Measurements from ENCODE around the gene EPHB4.

EPHB4 gene

DNA sequence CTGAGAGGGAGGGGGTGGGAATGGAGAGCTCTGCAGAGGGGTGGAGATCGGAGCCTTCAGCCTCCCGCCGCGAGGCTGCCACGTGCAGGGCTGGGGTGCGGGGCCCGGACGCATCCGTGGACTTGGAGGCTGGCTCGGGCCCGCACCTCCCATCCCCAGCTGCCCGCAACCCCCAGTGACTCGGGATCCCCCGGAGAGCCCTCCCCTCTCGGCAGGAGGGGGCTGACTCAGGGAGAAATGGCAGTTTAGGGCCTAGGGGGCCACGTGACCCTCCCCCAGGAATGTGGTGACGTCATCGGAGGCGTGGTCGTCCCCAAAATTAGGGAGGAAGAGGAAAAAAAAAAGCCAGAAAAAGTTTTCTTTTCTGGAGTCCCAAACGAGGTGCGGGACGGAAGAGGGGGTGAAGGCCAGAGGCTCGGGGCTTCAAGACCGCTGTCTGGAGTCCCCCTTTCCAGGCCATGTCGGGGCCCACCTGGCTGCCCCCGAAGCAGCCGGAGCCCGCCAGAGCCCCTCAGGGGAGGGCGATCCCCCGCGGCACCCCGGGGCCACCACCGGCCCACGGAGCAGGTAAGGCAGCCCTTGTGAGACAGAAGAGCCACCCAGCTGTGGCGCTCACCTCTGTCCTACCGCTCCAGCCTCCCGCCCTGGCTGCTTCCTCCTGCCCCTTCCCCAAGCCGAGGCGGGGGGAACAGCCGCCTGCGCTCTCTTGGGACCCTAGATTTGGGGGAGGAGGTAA, 39.9 kb upstream of the EPHB4 start, which contains the start of gene TRIP6:
Gene TRIP6, plus strand, starts transcription at position 348 of the 736 bp plus-strand sequence. Its CDS starts 111 bp downstream, at position 459.
- Histone ChIP-seq H3K9me3 (ENCODE audit: control insufficient read depth, insufficient read depth, low read depth, low read length) (no peaks in the 10 kb centered on the region), H3K4me1 (ENCODE audit: control insufficient read depth, insufficient read depth, low read length) (no peaks in the 10 kb centered on the region; the same call in 1 of the 2 replicates), H3K36me3 (ENCODE audit: control insufficient read depth in 2 of 2, insufficient read depth in 1 of 2, low read length in 2 of 2) (peaks cover 14 to 21% of the 10 kb centered on the region in 2 experiments; a peak in 2 of 3 replicates), H3K27ac (ENCODE audit: extremely low read depth, low read depth, low read length) (peak within 1 kb of the TSS; percentile 86; the same call in 1 of the 2 replicates), H3K4me3 (ENCODE audit: low read depth, low read length) (peak within 1 kb of the TSS; percentile 64)
- ChIA-PET CTCF (interaction anchor here (0.6 to 1.0 kb wide), 3 partner anchors 9 to 142 kb away, joined by 3 to 4 read pairs (median 4); partner anchors contain the start of gene SLC12A9), POLR2A (interaction anchor here (1.0 to 1.4 kb wide), 5 partner anchors 8 to 438 kb away, joined by 4 to 9 read pairs (median 7); partner anchors contain the start of genes POP7, SLC12A9, SRRT and UFSP1)
- TF ChIP-seq ZNF623 (tag by site-specific recombination; IDR thresholded peaks at IDR 0.05) = 0 out of 2 replicates have a peak, but pooled peaks have one; percentile 22
- no peak for TF ChIP-seq ZFP37 (tag by site-specific recombination; IDR thresholded peaks at IDR 0.05)
- peak; percentile 78 for TF ChIP-seq ZBTB48 (tag by site-specific recombination; IDR thresholded peaks at IDR 0.05)
- peak; percentile 95 for TF ChIP-seq KLF10 (tag by site-specific recombination; IDR thresholded peaks at IDR 0.05)
- TF ChIP-seq, protein P1, sequence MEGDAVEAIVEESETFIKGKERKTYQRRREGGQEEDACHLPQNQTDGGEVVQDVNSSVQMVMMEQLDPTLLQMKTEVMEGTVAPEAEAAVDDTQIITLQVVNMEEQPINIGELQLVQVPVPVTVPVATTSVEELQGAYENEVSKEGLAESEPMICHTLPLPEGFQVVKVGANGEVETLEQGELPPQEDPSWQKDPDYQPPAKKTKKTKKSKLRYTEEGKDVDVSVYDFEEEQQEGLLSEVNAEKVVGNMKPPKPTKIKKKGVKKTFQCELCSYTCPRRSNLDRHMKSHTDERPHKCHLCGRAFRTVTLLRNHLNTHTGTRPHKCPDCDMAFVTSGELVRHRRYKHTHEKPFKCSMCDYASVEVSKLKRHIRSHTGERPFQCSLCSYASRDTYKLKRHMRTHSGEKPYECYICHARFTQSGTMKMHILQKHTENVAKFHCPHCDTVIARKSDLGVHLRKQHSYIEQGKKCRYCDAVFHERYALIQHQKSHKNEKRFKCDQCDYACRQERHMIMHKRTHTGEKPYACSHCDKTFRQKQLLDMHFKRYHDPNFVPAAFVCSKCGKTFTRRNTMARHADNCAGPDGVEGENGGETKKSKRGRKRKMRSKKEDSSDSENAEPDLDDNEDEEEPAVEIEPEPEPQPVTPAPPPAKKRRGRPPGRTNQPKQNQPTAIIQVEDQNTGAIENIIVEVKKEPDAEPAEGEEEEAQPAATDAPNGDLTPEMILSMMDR (tag by site-specific recombination; IDR thresholded peaks at IDR 0.05) = no peak
- TF ChIP-seq, protein P2, sequence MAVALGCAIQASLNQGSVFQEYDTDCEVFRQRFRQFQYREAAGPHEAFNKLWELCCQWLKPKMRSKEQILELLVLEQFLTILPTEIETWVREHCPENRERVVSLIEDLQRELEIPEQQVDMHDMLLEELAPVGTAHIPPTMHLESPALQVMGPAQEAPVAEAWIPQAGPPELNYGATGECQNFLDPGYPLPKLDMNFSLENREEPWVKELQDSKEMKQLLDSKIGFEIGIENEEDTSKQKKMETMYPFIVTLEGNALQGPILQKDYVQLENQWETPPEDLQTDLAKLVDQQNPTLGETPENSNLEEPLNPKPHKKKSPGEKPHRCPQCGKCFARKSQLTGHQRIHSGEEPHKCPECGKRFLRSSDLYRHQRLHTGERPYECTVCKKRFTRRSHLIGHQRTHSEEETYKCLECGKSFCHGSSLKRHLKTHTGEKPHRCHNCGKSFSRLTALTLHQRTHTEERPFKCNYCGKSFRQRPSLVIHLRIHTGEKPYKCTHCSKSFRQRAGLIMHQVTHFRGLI (tag by site-specific recombination; IDR thresholded peaks at IDR 0.05) = peak; percentile 31; the same call in 1 of the 2 replicates
- peak; percentile 88; the same call in 1 of the 2 replicates for TF ChIP-seq ZNF391 (tag by site-specific recombination; IDR thresholded peaks at IDR 0.05; ENCODE audit: borderline replicate concordance, low read depth)
- TF ChIP-seq ZNF843 (tag by site-specific recombination; IDR thresholded peaks at IDR 0.05) = peak; percentile 67
- TF ChIP-seq ZNF639 (tag by site-specific recombination; IDR thresholded peaks at IDR 0.05) = peak; percentile 86
- peak; percentile 95 for TF ChIP-seq KLF9 (tag by site-specific recombination; IDR thresholded peaks at IDR 0.05; ENCODE audit: low read depth)
- TF ChIP-seq ZNF341 (tag by site-specific recombination; IDR thresholded peaks at IDR 0.05; ENCODE audit: low read depth) = peak; percentile 84
- no peak for TF ChIP-seq ZNF302 (tag by site-specific recombination; IDR thresholded peaks at IDR 0.05; ENCODE audit: low read depth)
- TF ChIP-seq ZIC2 (tag by site-specific recombination; IDR thresholded peaks at IDR 0.05) = peak; percentile 97
- no peak for TF ChIP-seq ZNF792 (tag by site-specific recombination; IDR thresholded peaks at IDR 0.05)
- TF ChIP-seq ZBTB8A (tag by site-specific recombination; IDR thresholded peaks at IDR 0.05) = peak; percentile 77
- TF ChIP-seq, protein P3, sequence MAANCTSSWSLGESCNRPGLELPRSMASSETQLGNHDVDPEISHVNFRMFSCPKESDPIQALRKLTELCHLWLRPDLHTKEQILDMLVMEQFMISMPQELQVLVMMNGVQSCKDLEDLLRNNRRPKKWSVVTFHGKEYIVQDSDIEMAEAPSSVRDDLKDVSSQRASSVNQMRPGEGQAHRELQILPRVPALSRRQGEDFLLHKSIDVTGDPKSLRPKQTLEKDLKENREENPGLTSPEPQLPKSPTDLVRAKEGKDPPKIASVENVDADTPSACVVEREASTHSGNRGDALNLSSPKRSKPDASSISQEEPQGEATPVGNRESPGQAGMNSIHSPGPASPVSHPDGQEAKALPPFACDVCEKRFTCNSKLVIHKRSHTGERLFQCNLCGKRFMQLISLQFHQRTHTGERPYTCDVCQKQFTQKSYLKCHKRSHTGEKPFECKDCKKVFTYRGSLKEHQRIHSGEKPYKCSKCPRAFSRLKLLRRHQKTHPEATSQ (tag by site-specific recombination; IDR thresholded peaks at IDR 0.05) = no peak
- TF ChIP-seq FEZF1 (tag by site-specific recombination; IDR thresholded peaks at IDR 0.05) = peak; percentile 51
- no peak for TF ChIP-seq ZNF239 (tag by site-specific recombination; IDR thresholded peaks at IDR 0.05)
- TF ChIP-seq ZNF146 (tag by site-specific recombination; IDR thresholded peaks at IDR 0.05) = no peak; the same call in 1 of the 2 replicates
- TF ChIP-seq ZNF518A (tag by site-specific recombination; conservative IDR thresholded peaks at IDR 0.05; ENCODE audit: low read depth) = peak; percentile 48; the same call in 1 of the 2 replicates
- 0 out of 2 replicates have a peak, but pooled peaks have one; percentile 7 for TF ChIP-seq ZNF600 (tag by site-specific recombination; IDR thresholded peaks at IDR 0.05)
- no peak for TF ChIP-seq ZNF274 (IDR thresholded peaks at IDR 0.05; ENCODE audit: low read length)
- no peak for TF ChIP-seq ZNF274 (tag by site-specific recombination; IDR thresholded peaks at IDR 0.05; ENCODE audit: borderline replicate concordance)
- TF ChIP-seq ZNF555 (tag by site-specific recombination; conservative IDR thresholded peaks at IDR 0.05) = no peak
- peak; percentile 94 for TF ChIP-seq ZNF335 (tag by site-specific recombination; conservative IDR thresholded peaks at IDR 0.05)
